ENCODE data around the gene PCCA.

DNA sequence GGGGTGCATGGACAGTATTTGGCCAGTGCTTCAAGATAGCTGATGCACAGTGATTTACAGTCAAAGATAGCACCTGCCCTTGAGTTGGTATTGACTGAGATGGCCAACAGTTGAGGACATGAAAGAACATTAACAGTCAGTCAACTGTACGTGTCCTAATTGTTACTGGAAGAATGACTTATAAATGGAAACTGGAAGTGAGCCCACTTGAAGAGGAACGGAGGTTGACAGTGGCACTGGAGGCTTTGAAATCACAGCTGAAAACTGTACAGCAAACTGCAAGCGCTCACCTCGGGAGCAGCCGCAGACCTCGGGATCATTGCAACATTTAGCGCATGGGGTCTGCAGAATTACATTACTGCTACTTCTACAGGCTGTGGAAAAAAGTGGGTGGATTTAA lies 422.6 kb downstream of the PCCA start:
- TF ChIP-seq CTCF (IDR thresholded peaks at IDR 0.05; ENCODE audit: low read length) (no peak), EZH2 (IDR thresholded peaks at IDR 0.05; ENCODE audit: borderline replicate concordance, low read length) (no peak)

Measured in OCI-LY1 (cell line).